Measurements from ENCODE around the gene OXTR. TPM values are rescaled to one million over a fixed set of nuclear protein-coding genes. Genes with fewer than 3 reads are reported as not detected.

The OXTR gene
- total RNA-seq, 2 donors from 2014 or later: 0.44 TPM; not detected in 1

DNA sequence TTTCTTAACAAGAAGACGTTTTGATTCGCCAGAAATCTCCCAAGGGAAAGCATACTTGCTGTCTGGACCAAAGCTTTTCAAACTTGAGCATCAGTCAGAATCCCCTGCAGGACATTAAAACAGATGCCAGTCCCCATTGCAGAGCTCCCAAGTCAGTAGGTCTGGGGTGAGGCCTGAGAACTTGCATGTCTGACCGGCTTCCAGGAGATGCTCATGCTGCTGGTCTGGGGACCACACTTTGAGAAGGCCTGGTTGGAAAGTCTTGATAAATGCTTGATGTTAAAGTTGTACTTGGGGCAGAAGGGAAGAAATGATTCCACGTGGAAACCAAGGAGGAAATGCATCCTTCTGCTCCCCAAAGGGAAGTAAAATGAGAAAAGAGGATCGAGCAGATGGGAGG is 60.1 kb downstream of the OXTR start:
- Mint-ChIP-seq H3K4me3 (no peak overlapping the region), H3K27me3 (peaks cover 21% of the 10 kb centered on the region)

DNA sequence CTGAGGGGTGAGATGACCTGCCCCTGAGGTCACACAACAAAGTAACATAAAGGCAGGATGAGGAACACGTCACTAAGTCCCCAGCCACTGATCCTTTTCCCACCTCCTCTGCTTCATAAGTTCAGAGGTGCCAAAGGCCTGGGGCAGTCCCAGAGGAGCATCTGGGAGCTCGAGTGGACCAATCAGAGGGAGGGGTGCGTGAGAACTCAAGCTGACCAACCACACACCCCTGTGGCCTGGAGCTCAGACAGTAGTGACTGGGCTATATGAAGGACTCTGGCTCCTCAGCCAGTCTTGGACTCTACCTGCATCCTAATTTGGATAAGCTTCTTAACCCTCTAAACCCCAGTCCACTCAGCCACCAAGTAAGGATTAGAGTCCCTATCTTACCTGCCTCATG is 63.8 kb downstream of the OXTR start:
- Mint-ChIP-seq H3K4me1 (no peaks in the 10 kb centered on the region), H3K27ac (no peak overlapping the region), H3K4me3 (no peak overlapping the region), H3K27me3 (peaks cover 13% of the 10 kb centered on the region), H3K36me3 (ENCODE audit: low read depth) (no peaks in the 10 kb centered on the region)
- DNase-seq (no peak), ATAC-seq (no peak)
- peaks cover 3% of the 10 kb centered on the region for H3K9me3 ChIP-seq (ENCODE audit: control insufficient read depth, low read length, poor library complexity, severe bottlenecking)

More for the DNA sequence above, 60.1 kb downstream of the OXTR start:
- ATAC-seq (no peak), DNase-seq (no peak)
- Mint-ChIP-seq H3K36me3 (ENCODE audit: low read depth) (no peaks in the 10 kb centered on the region), H3K27ac (no peak overlapping the region), H3K4me1 (no peaks in the 10 kb centered on the region)
- H3K9me3 ChIP-seq (ENCODE audit: control insufficient read depth, low read length, poor library complexity, severe bottlenecking): peaks cover 3% of the 10 kb centered on the region

DNA sequence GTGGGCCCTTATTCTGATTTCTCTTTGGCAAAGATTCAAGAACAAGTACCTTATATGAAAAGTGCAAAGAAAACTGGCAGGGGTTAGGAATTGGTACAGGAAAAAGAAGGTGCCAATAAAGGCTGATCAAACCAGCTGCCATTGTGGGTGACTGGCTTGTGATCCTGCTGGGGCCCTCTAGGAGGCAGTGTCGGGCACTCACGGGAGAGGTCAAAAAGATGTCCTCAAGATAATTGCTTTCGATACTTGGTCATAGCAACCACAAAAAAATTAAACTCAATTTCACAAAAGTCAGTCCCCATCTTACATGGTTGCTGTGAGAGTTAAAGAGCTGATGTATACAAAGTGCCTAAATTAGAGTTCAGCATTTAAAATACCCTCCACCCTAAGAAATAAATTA is 66.9 kb downstream of the OXTR start:
- H3K4me3 Mint-ChIP-seq: no peak overlapping the region
- H3K4me1 Mint-ChIP-seq: no peaks in the 10 kb centered on the region
- no peaks in the 10 kb centered on the region for H3K36me3 Mint-ChIP-seq (ENCODE audit: low read depth)
- no peaks in the 10 kb centered on the region for H3K27me3 Mint-ChIP-seq
- DNase-seq: no peak
- ATAC-seq: no peak
- H3K27ac Mint-ChIP-seq: no peak overlapping the region
- H3K9me3 ChIP-seq (ENCODE audit: control insufficient read depth, low read length, poor library complexity, severe bottlenecking): peaks cover 3% of the 10 kb centered on the region

Other genes starting within 250 kb of the OXTR start
- gene SSUH2, start 124.8 kb downstream of the OXTR start, total RNA-seq: not detected
- gene CAV3, start 35.8 kb downstream of the OXTR start, total RNA-seq: not detected
- 10 to 100 TPM; 13.8 to 23.0 TPM for gene RAD18, start 193.9 kb upstream of the OXTR start, total RNA-seq